Activated effector memory CD4-positive, alpha-beta T cell treated with anti-CD3 and anti-CD28 coated beads, Interleukin-2, amount 50 U/mL, for 16 hours (primary cell): Measurements from ENCODE around the gene TNFAIP8L2.
A peak's percentile ranks its signal among the peaks of the same experiment; 100 is the strongest.
"Not testable (repeated sequence)": the region's sequence is repeated elsewhere in the genome, so short reads cannot be mapped to it uniquely, and the experiment has no call there.

Experiments used
- DNase-seq: peaks from one replicate; pipeline ENCODE4 v3.0.0-alpha.2; 2020

TNFAIP8L2 gene

GRCh38 chr1:151193304-151193703, 36.9 kb downstream of the TNFAIP8L2 start:
- peak; percentile 17 for DNase-seq

GRCh38 chr1:151193856-151194255, 37.4 kb downstream of the TNFAIP8L2 start:
- no peak for DNase-seq

GRCh38 chr1:151194894-151195594, 38.6 kb downstream of the TNFAIP8L2 start:
- DNase-seq, result peak; percentile 65

- DNase-seq, result peak; percentile 73
Measured at GRCh38 chr1:151196292-151196800, 39.9 kb downstream of the TNFAIP8L2 start.

- DNase-seq, result peak; percentile 57
Measured at GRCh38 chr1:151197863-151198253, 41.4 kb downstream of the TNFAIP8L2 start.

GRCh38 chr1:151198254-151199127, 42.0 kb downstream of the TNFAIP8L2 start, which contains the start of gene PIP5K1A:
Gene PIP5K1A (plus strand): TSS chr1:151198552. CDS start chr1:151198997, 445 bp downstream.
- DNase-seq, result peak; percentile 100

GRCh38 chr1:151199873-151200581, 43.6 kb downstream of the TNFAIP8L2 start:
- DNase-seq, result peak; percentile 65

- DNase-seq, result not testable (repeated sequence)
Measured at GRCh38 chr1:151205381-151205965, 49.0 kb downstream of the TNFAIP8L2 start.
